Mammary epithelial cell (primary cell): ENCODE results near the gene SDHA.

Source experiments
- EZH2 ChIP-seq: IDR thresholded peaks from 2 replicates; pipeline ENCODE4 v1.6.1; 2012; ENCODE audit warnings: low read length, inconsistent platforms, borderline replicate concordance
- TF ChIP-seq, protein P1 (sequence below), 2 donors: IDR thresholded peaks in 1 of 2; conservative IDR thresholded peaks in 1 of 2; 2 replicates each; pipeline ENCODE4 v1.5.1; 2011 to 2012; ENCODE audit warnings: inconsistent platforms in 2 of 2, low read length in 2 of 2, mild to moderate bottlenecking in 2 of 2, control low read depth in 1 of 2, low read depth in 1 of 2; ENCODE audit not compliant: insufficient read depth in 1 of 2; ENCODE audit errors: extremely low read depth in 1 of 2

DNA sequence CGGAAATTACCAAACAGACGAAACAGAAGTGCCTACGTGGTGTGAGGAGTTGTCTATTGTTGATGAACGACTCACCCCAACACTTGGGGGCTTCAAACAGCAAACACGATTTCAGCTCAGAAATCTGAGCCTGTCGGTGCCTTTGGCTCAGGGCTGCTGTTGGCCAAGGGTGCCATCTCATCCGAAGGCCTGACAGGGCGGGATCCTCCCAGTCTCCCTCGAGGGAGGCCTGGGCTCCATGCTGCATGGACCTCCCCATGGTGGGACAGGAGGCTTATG, 25.5 kb upstream of the SDHA start:
- TF ChIP-seq, protein P1, sequence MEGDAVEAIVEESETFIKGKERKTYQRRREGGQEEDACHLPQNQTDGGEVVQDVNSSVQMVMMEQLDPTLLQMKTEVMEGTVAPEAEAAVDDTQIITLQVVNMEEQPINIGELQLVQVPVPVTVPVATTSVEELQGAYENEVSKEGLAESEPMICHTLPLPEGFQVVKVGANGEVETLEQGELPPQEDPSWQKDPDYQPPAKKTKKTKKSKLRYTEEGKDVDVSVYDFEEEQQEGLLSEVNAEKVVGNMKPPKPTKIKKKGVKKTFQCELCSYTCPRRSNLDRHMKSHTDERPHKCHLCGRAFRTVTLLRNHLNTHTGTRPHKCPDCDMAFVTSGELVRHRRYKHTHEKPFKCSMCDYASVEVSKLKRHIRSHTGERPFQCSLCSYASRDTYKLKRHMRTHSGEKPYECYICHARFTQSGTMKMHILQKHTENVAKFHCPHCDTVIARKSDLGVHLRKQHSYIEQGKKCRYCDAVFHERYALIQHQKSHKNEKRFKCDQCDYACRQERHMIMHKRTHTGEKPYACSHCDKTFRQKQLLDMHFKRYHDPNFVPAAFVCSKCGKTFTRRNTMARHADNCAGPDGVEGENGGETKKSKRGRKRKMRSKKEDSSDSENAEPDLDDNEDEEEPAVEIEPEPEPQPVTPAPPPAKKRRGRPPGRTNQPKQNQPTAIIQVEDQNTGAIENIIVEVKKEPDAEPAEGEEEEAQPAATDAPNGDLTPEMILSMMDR (conservative IDR thresholded peaks at IDR 0.05 in 1 of 2, IDR thresholded peaks at IDR 0.05 in 1 of 2; ENCODE audit: extremely low read depth in 1 of 2, insufficient read depth in 1 of 2, low read depth in 1 of 2, low read length in 2 of 2) = no peak
- no peak for TF ChIP-seq EZH2
